NCI-H510A (cell line): ENCODE results near the gene RNASEH2A.
A peak's percentile ranks its signal among the peaks of the same experiment; 100 is the strongest.

Source experiments
- DNase-seq: peaks from one replicate; lab custom pipeline; 2025; lab: John Stamatoyannopoulos, UW

Gene RNASEH2A

GRCh38 chr19:12783291-12783848 lies 23.0 kb upstream of the RNASEH2A start:
- DNase-seq: no peak

- no peak for DNase-seq
Measured at GRCh38 chr19:12783849-12784393, 22.5 kb upstream of the RNASEH2A start.

- no peak for DNase-seq
Measured at GRCh38 chr19:12784394-12784870, 22.0 kb upstream of the RNASEH2A start.

- no peak for DNase-seq
Measured at GRCh38 chr19:12784871-12785430, 21.4 kb upstream of the RNASEH2A start.

GRCh38 chr19:12785431-12786031 lies 20.9 kb upstream of the RNASEH2A start:
- DNase-seq: no peak

GRCh38 chr19:12786141-12786870 lies 20.1 kb upstream of the RNASEH2A start:
- DNase-seq: no peak

- no peak for DNase-seq
Measured at GRCh38 chr19:12786952-12787351, 19.4 kb upstream of the RNASEH2A start.

GRCh38 chr19:12787458-12787857 lies 18.9 kb upstream of the RNASEH2A start:
- DNase-seq: no peak

- DNase-seq: no peak
Measured at GRCh38 chr19:12788042-12788681, 18.2 kb upstream of the RNASEH2A start.

GRCh38 chr19:12788682-12789097 lies 17.7 kb upstream of the RNASEH2A start:
- no peak for DNase-seq

- no peak for DNase-seq
Measured at GRCh38 chr19:12789098-12789903, 17.1 kb upstream of the RNASEH2A start.

- DNase-seq: peak; percentile 97
Measured at GRCh38 chr19:12789904-12790619, 16.3 kb upstream of the RNASEH2A start.

GRCh38 chr19:12790628-12791344 lies 15.6 kb upstream of the RNASEH2A start:
- no peak for DNase-seq

- peak; percentile 90 for DNase-seq
Measured at GRCh38 chr19:12791345-12792050, 14.9 kb upstream of the RNASEH2A start, which contains the start of gene JUNB. Gene JUNB (plus strand): TSS chr19:12791486. CDS start chr19:12791772, 286 bp downstream.

- DNase-seq: peak; percentile 81
Measured at GRCh38 chr19:12792051-12792852, 14.1 kb upstream of the RNASEH2A start.

GRCh38 chr19:12792853-12793289 lies 13.5 kb upstream of the RNASEH2A start:
- no peak for DNase-seq

GRCh38 chr19:12793290-12794195 lies 12.8 kb upstream of the RNASEH2A start:
- peak; percentile 79 for DNase-seq
